Umbilical cord (tissue), 2 donors: Measurements from ENCODE around the gene NFIA. TPM values are rescaled to one million over a fixed set of nuclear protein-coding genes. Genes with fewer than 3 reads are reported as not detected.

ENCODE experiments used
- DNase-seq: peaks from one replicate; pipeline ENCODE4 v3.0.0-alpha.2; 2015; ENCODE audit warnings: low spot score
- total RNA-seq: library from RNA; depleted of rRNA; stranded (reverse); fragments of >200 nt; gene quantifications from one replicate; pipeline ENCODE4 v1.2.3, GENCODE V29; 2014; ENCODE audit warnings: low replicate concordance; ENCODE audit not compliant: insufficient read depth

The NFIA gene
- total RNA-seq, 1 donor from 2014 or later: 23.6 TPM

GRCh38 chr1:61182480-61182879 is 100.1 kb downstream of the NFIA start:
- no peak for DNase-seq

DNA sequence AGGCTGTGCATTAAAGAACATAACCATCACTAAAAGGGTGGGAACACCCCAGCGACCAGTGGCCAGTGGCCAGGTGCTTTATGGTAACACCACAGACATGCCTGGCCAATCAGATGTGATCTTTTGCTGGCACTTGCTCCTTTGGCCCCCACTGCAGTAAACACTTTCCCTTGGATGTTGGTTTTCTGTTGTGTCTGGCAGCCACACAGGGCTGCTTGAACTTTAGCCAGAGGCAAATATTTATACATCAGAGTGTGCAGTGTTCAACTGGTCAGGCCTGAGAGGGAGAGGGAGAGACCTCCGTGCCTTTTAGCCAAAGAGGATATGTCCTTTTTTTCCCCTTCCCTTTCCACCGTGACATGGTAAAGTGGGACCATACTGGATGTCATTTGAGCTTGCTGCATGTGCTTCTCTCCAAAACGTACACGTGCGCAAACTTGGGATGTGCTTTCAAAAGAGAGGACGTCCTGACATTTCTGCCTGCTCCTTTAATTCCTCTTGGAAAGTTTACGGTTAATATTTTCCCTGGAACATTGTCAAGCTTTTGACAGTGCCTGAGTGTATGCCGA is 101.2 kb downstream of the NFIA start:
- peak; percentile 83 for DNase-seq

DNA sequence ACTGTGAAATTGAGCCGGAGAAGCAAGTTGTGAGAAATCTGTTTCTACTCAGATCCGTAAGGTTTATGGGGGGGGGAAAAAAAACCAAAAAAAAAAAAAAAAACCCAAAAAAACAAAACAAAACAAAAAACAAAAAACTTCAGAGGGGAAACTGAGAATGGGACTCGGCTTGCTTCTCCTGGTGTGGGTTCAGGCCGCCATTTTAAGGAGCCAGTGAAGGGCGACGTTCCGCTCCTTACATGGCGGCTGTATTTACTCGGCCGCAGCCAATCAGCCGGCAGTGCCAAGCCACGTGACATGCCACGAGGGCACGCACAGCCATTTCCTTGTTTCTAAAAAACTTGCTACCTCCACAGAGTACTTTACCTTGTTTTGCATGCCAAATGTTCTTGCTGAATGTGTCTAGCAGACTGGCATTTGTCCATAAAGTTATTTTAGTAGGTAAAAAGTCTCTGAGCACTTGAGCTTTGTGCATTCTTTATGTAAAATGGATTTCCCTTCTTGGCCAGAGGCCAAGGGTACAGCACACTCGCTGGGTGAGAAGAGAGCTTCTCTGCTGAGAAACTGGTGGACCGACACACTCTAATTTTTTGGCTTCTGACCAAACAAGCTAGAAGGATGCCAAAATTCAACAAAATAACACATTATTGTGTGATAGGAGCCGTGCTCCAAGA is 101.8 kb downstream of the NFIA start:
- DNase-seq: peak; percentile 92

- DNase-seq: no peak
These were observed 102.3 kb downstream of the NFIA start for GRCh38 chr1:61184714-61185106.

DNA sequence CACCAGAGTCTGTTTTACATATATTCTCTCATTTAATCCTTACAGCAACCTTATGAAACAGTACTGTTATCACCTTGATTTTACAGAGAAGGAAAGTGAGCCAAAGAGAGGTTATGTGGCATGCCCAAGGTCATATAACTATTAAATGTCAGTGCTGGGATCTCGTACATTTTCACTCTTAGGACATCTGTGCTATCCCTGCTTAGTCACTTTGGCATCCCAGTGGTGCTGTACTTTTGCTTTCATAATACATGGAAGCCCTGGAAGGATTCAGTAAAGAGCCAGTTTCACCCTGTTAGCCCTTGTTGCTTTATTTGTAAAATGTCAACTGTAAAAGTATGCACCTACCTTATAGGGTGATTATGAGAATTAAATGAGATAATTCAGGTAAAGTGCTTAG is 104.4 kb downstream of the NFIA start:
- no peak for DNase-seq

DNA sequence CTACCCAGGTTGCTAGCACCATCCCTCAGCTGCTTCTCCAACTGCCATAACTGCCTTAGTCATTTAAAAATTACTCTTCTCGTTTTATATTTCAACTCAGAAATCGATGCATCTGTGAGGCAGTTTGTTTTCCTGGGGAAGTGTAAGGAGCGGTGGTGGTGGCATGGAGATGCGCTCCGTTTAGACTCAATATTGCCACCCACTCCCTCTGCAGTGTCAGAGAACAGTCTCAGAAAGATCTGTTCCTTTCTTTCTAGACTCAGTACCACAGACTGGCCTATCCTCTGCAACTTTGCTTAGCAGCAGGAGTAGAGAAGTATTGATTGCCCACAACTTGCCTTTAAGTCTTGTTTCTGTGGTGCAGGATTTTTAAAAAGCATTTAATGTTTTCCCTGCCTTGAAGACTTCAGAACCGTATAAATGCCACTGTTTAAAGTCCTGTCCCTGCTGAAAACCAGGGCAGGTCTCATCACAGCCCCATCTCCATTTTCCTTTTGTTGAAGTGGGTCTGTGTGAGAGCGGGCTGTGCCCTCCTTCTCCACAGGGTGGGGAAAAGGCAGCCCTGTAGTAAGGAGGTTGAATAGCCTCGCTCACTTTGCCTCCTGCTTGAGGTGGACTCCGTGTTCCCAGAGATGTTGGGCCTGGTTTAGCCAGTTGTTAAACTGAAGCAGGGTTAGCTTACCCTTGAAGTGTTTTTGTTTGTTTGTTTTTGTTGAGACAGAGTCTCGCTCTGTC is 105.2 kb downstream of the NFIA start:
- DNase-seq: no peak

DNA sequence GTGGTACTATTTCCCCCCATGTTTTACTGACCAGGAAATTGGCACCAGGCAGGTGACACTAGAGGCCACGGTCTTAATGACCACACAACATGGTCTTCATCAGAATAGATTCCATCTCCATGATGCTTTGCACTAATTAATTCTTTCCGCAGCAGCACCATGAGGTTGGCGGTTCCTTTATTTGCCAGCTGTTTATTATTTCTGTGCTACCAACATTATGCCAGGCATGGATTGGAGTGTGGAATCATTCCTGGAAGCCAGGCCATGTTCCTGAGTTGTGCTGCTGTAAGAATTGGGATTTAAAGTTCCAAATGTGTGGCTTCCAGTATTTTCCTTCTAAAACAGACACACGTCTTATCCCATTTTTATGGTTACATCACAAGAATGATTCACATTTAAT is 107.8 kb downstream of the NFIA start:
- DNase-seq: no peak

DNA sequence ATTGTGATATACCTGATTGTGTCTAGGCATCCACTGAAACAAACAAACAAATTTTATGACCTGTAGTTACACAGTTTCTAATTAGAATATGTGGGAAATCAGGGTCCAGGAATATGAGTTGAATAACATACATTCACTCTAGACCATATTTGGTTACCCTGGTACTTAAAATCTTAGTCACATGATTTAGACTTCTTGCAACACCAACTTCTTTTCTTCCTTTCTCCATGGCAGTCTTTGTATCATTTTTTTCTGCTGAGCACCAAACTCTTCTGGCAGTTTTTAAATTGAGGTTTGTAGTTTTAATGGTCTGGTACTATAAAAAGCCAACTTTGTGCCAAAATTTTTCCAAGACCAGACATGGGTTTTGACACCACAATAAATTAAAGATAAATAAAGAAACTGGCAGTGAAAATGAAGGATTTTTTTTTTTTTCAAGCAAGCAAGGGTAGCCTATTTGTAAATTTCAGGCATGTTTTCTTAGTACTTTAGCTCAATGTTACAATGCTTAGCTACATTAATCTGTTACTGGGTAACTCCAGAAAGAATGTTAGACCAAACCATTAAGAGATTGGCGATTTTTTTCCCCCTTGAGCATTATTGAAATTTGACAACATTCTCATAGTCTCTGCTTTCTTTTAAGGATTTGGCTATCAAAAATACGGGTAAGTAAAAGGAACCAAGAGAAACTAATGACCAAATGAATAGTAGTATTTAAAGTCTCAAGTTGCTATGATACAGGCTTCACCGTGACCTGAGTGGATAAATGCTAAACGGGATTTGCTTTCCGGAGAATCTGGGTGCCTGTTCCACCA is 108.5 kb downstream of the NFIA start:
- no peak for DNase-seq

DNA sequence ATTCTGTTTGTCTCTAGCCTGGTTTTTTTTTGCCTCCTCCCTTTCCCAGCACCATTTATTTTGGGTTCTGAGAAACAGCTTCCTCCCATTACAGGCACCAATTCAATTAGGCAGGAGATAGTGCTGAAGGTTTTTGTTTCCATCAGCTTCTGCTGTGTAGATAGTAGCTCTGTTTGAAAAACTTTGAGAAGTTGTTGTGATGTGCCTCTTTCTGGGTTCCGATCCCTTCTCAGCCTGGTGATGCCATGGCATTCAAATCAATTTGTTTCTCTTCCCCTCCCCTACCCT is 109.0 kb downstream of the NFIA start:
- DNase-seq: no peak

DNA sequence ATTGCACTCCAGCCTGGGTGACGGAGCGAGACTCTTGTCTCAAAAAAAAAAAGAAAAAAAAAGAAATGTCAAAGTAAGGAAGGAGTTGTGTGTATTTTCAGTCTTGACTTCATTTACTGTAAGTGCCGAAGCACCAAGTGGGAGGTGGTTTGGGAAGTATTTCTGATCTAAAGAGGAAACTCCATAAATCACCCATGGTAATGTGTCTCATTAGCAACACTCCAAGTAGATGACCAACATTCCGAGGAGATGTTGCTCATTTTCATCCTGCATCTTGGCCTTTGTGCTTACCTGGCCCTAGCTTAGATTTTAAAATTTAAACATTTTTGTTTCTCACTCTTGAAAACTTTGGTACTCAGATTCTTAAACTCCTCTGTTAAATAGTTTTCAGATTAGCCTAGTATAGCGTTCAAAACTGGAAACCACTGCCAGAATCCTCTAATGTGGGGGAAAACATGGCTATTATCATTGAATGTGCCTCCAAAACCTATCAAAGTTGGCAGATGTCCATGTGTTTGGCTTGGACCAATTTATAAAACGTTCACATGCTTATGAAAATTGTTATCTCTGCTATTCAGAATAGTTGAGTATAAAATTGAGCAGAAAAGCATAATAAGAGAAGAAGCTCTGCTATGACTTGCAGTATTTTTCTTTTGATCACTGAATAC is 110.4 kb downstream of the NFIA start:
- no peak for DNase-seq

DNA sequence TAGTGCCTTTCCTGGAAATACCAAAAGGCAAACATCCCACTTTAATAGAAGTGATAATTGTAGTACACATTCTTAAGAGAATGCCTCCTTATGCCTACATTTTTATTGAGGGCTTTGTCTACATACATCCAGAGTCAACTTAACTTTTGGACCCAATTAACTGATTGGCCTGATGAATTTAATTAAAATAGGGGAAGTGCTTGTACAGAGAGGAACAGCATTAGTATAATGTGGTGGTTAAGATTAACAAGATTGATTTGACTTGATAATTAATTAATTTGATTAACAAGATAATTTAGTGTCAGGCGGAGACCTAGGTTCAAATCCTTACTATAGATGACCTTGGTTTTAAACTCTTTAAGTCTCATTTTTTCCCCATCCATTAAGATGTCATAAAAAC is 111.4 kb downstream of the NFIA start:
- DNase-seq: no peak

DNA sequence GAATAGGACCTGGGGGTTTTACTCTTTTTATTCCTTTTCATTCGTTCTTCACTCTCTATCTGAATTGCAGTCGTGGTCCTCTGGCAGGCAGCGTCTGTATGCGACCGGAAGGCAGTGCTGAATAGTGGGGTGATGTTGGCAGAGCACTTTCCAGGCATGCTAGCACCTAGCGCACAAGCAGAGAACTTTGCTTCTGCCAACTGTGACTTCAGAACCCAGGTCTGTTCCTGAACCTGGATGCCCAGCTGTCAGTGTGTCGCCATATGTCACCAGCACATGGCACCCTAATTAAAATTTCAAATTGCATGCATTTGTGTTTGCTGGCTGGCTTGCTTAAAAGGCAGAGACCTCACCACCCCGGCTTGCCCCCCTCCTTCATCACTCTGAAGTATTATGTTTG is 116.2 kb downstream of the NFIA start:
- DNase-seq: no peak

- DNase-seq: no peak
These were observed 118.7 kb downstream of the NFIA start for GRCh38 chr1:61201035-61201434.

GRCh38 chr1:61202854-61203598 is 120.7 kb downstream of the NFIA start:
- DNase-seq: no peak

DNA sequence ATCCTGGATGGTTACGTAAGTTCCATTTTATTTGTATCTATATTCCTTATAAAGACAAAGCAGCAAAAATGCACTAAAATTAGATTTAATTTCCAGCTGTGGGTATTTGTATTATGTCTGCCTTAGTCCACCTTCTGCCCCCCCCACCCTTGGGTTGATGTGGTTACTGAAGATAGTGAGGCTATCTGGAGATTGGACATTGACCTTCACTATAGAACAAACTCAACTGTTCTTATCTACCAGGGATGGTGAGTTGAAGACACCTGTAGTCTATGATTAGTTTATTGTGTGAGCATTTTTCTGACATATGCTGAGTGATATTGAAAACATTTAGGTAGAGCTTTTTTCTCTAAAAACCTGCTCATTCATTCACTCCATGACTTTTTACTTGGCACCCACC is 122.2 kb downstream of the NFIA start:
- no peak for DNase-seq

- DNase-seq: no peak
These were observed 125.1 kb downstream of the NFIA start for GRCh38 chr1:61207416-61207815.

DNA sequence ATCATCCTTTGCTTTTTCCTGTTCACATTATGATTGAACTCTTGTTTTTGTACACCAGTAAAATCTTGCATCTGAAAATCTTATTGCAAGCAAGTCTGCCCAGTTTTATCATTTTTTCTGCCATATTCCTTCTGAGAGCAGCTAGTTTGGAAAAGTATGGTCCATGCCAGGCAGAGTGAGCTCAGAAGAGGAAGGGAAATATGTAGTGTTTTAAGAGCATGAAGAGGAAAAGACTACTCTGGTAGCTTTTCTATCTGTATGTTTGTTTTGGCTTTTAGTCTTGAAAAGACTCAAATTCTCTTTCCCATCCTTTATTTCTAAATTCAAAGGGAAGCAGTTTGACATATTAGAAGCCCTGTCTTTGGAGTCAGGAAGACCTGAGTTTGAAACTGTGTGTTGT is 125.8 kb downstream of the NFIA start:
- no peak for DNase-seq

GRCh38 chr1:61208831-61209230 is 126.5 kb downstream of the NFIA start:
- DNase-seq: no peak

- DNase-seq: no peak
These were observed 128.2 kb downstream of the NFIA start for GRCh38 chr1:61210435-61211154.

DNA sequence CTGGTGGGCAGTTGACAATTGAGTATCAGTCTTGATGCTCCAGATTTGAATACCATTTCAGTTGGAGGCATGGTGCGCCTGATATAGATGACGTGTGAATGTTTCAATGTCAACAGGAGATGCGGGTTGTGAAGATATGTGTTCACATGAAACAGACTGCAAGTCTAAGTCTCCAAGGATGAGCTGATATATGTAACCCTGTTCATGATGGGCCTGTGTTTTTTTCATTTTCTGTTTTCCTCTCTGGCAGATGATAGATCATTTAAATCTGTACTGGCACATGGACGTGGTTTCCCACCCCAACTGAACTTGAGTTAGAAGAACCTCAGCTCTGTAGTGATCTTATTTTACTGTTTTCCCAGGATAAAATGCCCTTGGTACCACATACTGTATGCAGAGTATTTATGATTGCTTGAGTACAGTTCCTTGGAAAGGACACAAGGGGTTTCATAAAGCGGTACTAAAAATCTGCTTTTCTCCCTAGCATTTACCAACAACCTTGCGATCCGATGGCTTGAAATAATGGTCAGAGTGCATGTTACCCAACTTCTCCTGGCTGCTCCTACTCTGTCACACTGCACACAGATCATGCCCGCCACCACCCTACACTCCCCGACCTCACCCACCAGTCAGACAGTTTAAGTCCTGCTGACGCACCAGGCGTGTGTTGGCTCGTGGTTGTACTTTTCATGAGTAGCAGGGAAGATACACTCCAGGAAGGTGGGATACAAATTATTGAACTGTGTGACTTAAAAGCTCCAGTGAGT is 131.1 kb downstream of the NFIA start:
- DNase-seq: no peak
